Fibroblast of skin of scalp (primary cell): ENCODE measurements around the gene STOX1.
"Not testable (repeated sequence)": the region's sequence is repeated elsewhere in the genome, so short reads cannot be mapped to it uniquely, and the experiment has no call there.

Source experiments
- DNase-seq: peaks from one replicate; pipeline ENCODE4 v3.0.0-alpha.2; 2013

Gene STOX1

GRCh38 chr10:68829952-68830351, 2.6 kb downstream of the STOX1 start:
- DNase-seq, result no peak

- DNase-seq, result no peak
These were observed 4.7 kb downstream of the STOX1 start for GRCh38 chr10:68831961-68832455.

GRCh38 chr10:68832601-68833000, 5.3 kb downstream of the STOX1 start:
- no peak for DNase-seq

- DNase-seq, result no peak
These were observed 10.4 kb downstream of the STOX1 start for GRCh38 chr10:68837626-68838322.

- not testable (repeated sequence) for DNase-seq
These were observed 13.3 kb downstream of the STOX1 start for GRCh38 chr10:68840650-68841049.

- no peak for DNase-seq
These were observed 20.9 kb downstream of the STOX1 start for GRCh38 chr10:68848281-68848680.

- DNase-seq, result no peak
These were observed 21.5 kb downstream of the STOX1 start for GRCh38 chr10:68848806-68849205.

GRCh38 chr10:68856352-68856751, 29.0 kb downstream of the STOX1 start:
- DNase-seq, result no peak

GRCh38 chr10:68857005-68857404, 29.7 kb downstream of the STOX1 start:
- DNase-seq, result no peak

- no peak for DNase-seq
These were observed 33.9 kb downstream of the STOX1 start for GRCh38 chr10:68861253-68861652.

- no peak for DNase-seq
These were observed 37.3 kb downstream of the STOX1 start for GRCh38 chr10:68864611-68865010.

- not testable (repeated sequence) for DNase-seq
These were observed 40.8 kb downstream of the STOX1 start for GRCh38 chr10:68868173-68868572.

GRCh38 chr10:68869623-68870022, 42.3 kb downstream of the STOX1 start:
- DNase-seq, result no peak

GRCh38 chr10:68870061-68870460, 42.7 kb downstream of the STOX1 start:
- peak; percentile 4 for DNase-seq

GRCh38 chr10:68870545-68871104, 43.3 kb downstream of the STOX1 start:
- DNase-seq, result no peak

- peak; percentile 80 for DNase-seq
These were observed 43.9 kb downstream of the STOX1 start for GRCh38 chr10:68871105-68871711.

- DNase-seq, result peak; percentile 74
These were observed 44.5 kb downstream of the STOX1 start for GRCh38 chr10:68871731-68872342.

- DNase-seq, result no peak
These were observed 49.2 kb downstream of the STOX1 start for GRCh38 chr10:68876246-68877138.

- DNase-seq, result no peak
These were observed 50.3 kb downstream of the STOX1 start for GRCh38 chr10:68877482-68878110.

GRCh38 chr10:68878496-68878895, 51.2 kb downstream of the STOX1 start:
- DNase-seq, result no peak

- DNase-seq, result no peak
These were observed 52.3 kb downstream of the STOX1 start for GRCh38 chr10:68879628-68880027.

GRCh38 chr10:68880181-68880580, 52.9 kb downstream of the STOX1 start:
- DNase-seq, result no peak
